Measurements from ENCODE around the gene FARP2.

Gene FARP2

DNA sequence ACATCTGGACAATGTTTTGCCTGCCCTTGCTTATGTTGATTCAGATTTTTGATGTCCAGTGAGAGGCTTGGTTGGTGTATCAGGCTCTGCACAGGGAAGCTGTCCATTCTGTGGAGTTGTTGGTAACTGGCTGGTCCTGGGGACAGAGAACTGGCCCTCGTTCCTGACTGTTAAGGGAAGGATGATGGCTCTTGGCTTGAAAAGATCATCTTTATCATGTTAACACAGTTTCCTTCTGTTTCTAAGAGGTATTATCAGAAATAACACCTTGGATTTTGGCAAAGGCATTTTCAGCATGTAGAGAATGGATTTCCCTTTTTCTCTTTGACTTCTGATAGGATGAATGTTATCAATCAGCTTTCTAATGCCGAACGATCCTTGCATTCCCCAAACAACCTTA is 133.0 kb downstream of the FARP2 start:
- Histone ChIP-seq H3K9me3 (ENCODE audit: control insufficient read depth, low read length) (no peaks in the 10 kb centered on the region), H3K79me2 (no peaks in the 10 kb centered on the region), H3K36me3 (ENCODE audit: control insufficient read depth, insufficient read depth, low read length) (no peaks in the 10 kb centered on the region), H3K27me3 (ENCODE audit: control insufficient read depth, insufficient read depth, low read length) (no peaks in the 10 kb centered on the region), H3K4me1 (peaks cover 13% of the 10 kb centered on the region), H3K27ac (no peak overlapping the region), H2AFZ (no peak overlapping the region), H3K4me2 (ENCODE audit: low read length) (no peak overlapping the region), H3K4me3 (ENCODE audit: low read depth, low read length) (no peak overlapping the region), H3K9ac (no peak overlapping the region)
- TF ChIP-seq, protein P1, sequence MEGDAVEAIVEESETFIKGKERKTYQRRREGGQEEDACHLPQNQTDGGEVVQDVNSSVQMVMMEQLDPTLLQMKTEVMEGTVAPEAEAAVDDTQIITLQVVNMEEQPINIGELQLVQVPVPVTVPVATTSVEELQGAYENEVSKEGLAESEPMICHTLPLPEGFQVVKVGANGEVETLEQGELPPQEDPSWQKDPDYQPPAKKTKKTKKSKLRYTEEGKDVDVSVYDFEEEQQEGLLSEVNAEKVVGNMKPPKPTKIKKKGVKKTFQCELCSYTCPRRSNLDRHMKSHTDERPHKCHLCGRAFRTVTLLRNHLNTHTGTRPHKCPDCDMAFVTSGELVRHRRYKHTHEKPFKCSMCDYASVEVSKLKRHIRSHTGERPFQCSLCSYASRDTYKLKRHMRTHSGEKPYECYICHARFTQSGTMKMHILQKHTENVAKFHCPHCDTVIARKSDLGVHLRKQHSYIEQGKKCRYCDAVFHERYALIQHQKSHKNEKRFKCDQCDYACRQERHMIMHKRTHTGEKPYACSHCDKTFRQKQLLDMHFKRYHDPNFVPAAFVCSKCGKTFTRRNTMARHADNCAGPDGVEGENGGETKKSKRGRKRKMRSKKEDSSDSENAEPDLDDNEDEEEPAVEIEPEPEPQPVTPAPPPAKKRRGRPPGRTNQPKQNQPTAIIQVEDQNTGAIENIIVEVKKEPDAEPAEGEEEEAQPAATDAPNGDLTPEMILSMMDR (IDR thresholded peaks at IDR 0.05) = no peak

DNA sequence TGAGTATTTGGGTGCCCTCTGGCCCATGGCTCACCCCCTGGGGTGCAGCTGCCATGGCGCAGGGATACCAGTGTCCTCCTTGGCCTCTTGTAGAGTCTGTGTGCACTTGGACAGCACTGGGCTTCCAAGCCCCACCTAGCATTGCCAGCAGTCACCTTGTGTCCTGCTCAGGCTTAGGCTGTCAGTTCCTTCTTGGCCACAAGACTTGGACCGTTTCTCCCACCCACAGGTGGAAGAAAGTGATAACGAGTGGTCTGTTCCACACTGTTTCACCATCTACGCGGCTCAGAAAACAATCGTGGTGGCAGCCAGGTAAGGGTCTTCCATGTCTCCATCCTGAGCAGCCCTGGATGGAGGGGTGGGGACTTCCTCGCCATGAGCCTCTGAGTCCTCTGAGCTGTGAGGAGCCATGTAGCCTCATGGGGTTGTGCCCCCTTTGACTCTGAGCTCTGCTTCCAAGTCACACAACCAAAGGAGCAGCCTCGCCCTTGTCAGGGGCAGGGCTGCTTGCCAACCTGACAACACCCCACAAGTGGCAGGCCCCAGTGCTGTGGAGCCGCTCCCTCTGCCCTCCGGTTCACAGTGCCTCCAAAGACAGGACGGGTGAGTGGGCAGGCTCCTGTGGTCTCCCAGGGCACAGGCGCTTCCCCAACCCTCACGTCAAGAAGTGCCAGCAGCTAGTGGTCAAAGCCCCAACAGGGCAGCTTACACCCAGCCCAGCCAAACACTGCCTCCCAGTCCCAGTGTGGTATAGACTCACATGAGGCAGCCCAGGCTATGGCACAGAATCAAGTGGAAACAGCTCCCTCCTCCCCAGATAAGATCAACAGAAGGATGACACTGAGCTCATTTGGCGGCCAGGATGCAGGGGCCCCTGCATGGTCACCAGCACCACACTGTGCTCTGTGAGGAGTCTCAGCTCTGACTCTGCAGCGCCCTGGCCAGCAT is 133.9 kb downstream of the FARP2 start:
- Histone ChIP-seq H3K9me3 (ENCODE audit: control insufficient read depth, low read length) (no peaks in the 10 kb centered on the region), H2AFZ (no peak overlapping the region), H3K4me2 (ENCODE audit: low read length) (no peak overlapping the region), H3K79me2 (no peaks in the 10 kb centered on the region), H3K36me3 (ENCODE audit: control insufficient read depth, insufficient read depth, low read length) (no peaks in the 10 kb centered on the region), H3K27ac (peak overlapping the region; percentile 6), H3K4me3 (ENCODE audit: low read depth, low read length) (no peak overlapping the region), H3K27me3 (ENCODE audit: control insufficient read depth, insufficient read depth, low read length) (no peaks in the 10 kb centered on the region), H3K4me1 (peaks cover 13% of the 10 kb centered on the region), H3K9ac (no peak overlapping the region)
- TF ChIP-seq, protein P1 (IDR thresholded peaks at IDR 0.05) = no peak

DNA sequence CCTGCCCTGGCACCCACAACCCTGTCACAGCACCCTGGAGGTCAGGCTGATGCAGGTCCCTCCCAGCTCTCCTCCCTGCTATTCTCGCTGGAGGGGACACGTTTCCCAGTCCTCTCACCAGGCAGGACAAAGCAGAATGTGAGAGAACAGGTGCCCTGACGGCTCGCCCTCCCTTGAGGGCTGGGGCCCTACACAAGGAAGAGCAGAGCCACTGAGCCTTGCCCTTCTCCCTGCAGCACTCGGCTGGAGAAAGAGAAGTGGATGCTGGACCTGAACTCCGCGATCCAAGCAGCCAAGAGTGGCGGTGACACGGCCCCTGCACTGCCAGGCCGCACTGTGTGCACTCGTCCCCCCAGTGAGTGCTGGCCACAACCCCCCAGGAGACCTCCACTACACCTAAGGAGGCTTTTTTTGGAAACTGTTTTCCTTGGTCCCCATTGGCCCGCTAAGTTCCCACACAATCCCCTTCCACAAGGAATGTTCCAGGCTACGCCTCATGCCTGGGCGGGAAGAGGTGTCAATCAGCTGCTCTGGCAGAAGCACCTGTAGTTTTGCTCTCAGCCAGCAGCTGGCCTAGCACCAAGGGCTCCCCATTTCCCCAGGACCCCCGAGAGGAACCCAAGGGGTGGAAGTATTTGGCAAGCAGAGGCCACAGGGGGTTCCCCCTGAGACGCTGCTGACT is 134.9 kb downstream of the FARP2 start:
- peaks cover 13% of the 10 kb centered on the region for H3K4me1 ChIP-seq
- no peak overlapping the region for H2AFZ ChIP-seq
- no peaks in the 10 kb centered on the region for H3K27me3 ChIP-seq (ENCODE audit: control insufficient read depth, insufficient read depth, low read length)
- H3K9ac ChIP-seq = no peak overlapping the region
- H3K9me3 ChIP-seq (ENCODE audit: control insufficient read depth, low read length) = no peaks in the 10 kb centered on the region
- H3K79me2 ChIP-seq = no peaks in the 10 kb centered on the region
- H3K4me3 ChIP-seq (ENCODE audit: low read depth, low read length) = no peak overlapping the region
- TF ChIP-seq, protein P1 (IDR thresholded peaks at IDR 0.05) = no peak
- H3K36me3 ChIP-seq (ENCODE audit: control insufficient read depth, insufficient read depth, low read length) = no peaks in the 10 kb centered on the region
- H3K4me2 ChIP-seq (ENCODE audit: low read length) = no peak overlapping the region
- peak overlapping the region; percentile 6 for H3K27ac ChIP-seq

DNA sequence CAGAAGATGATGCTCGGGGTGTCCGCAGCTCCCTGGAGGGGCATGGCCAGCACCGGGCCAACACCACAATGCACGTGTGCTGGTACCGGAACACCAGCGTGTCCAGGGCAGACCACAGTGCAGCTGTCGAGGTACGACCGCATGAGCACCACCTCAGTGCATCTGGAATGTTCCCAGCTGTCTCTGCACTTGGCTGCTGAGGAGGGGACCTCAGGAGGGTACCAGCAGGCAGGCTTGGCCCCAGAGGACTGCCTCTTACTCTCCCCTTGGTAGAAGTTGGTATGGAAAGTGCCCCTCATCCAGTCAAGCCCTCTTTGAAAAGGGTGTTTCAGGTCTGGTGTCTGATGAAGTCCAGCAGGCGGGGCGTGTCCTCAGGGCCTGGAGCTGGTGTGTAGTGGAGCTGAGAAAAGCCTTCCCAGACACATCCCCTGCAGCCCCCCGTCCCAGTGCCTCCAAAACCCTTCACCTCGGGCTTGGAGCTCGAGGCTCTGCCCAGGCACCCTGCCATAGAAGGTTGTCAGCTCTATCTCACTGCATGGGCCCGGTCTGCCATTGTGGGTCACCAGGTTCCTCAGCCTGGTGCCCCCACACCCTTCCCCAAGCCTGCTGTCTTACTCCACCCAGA is 135.6 kb downstream of the FARP2 start:
- H3K9me3 ChIP-seq (ENCODE audit: control insufficient read depth, low read length) = no peaks in the 10 kb centered on the region
- no peaks in the 10 kb centered on the region for H3K36me3 ChIP-seq (ENCODE audit: control insufficient read depth, insufficient read depth, low read length)
- H3K27ac ChIP-seq = no peak overlapping the region
- H3K9ac ChIP-seq = no peak overlapping the region
- TF ChIP-seq, protein P1 (IDR thresholded peaks at IDR 0.05) = no peak
- no peak overlapping the region for H2AFZ ChIP-seq
- peaks cover 13% of the 10 kb centered on the region for H3K4me1 ChIP-seq
- no peak overlapping the region for H3K4me2 ChIP-seq (ENCODE audit: low read length)
- no peaks in the 10 kb centered on the region for H3K79me2 ChIP-seq
- no peak overlapping the region for H3K4me3 ChIP-seq (ENCODE audit: low read depth, low read length)
- H3K27me3 ChIP-seq (ENCODE audit: control insufficient read depth, insufficient read depth, low read length) = no peaks in the 10 kb centered on the region

All from parathyroid adenoma (tissue), 2 donors.